Naive thymus-derived CD8-positive, alpha-beta T cell (primary cell): ENCODE data around the gene RDX. TPM values are rescaled to one million over a fixed set of nuclear protein-coding genes. Genes with fewer than 3 reads are reported as not detected.

Source experiments
- ATAC-seq, 2 donors: fragments of 150-1000 bp; cut with Tn5 transposase in 1 of 2; sonication (Bioruptor Pico), chemical (Tn5 transposase) in 1 of 2; 1 replicate in 1 of 2; 2 replicates in 1 of 2; pipeline ENCODE4 v1.10.0; 2021; ENCODE audit warnings: mild to moderate bottlenecking in 2 of 2, moderate library complexity in 2 of 2
- POLR2A ChIA-PET: fragments of 350-600 bp; sonication (Branson Sonifier 250); formaldehyde crosslinking; loops from one replicate; lab custom pipeline; 2021; ENCODE audit warnings: antibody characterized with exemption; lab: Charles Lee
- DNase-seq, 10 donors: peaks; one replicate each; pipeline versions ENCODE4 v3.0.0 to v3.0.0-alpha.2; 2020 to 2022
- H3K27ac Mint-ChIP-seq, 10 donors: one replicate each; pipeline ENCODE4 v1.8.0; 2020 to 2022; ENCODE audit warnings: mild to moderate bottlenecking in 10 of 10, mixed read lengths in 10 of 10, moderate library complexity in 4 of 10, inconsistent platforms in 1 of 10
- H3K27me3 Mint-ChIP-seq, 5 donors: one replicate each; pipeline ENCODE4 v1.8.0; 2021 to 2022; ENCODE audit warnings: mixed read lengths in 5 of 5
- H3K36me3 Mint-ChIP-seq, 3 donors: one replicate each; pipeline ENCODE4 v1.8.0; 2020 to 2022; ENCODE audit warnings: mixed read lengths in 3 of 3, mild to moderate bottlenecking in 2 of 3, inconsistent platforms in 1 of 3
- H3K4me1 Mint-ChIP-seq, 4 donors: one replicate each; pipeline ENCODE4 v1.8.0; 2021 to 2022; ENCODE audit warnings: mixed read lengths in 4 of 4
- H3K4me3 Mint-ChIP-seq, 10 donors: one replicate each; pipeline ENCODE4 v1.8.0; 2020 to 2022; ENCODE audit warnings: mild to moderate bottlenecking in 10 of 10, mixed read lengths in 10 of 10, moderate library complexity in 6 of 10, inconsistent platforms in 1 of 10
- H3K9me3 Mint-ChIP-seq, 9 donors: one replicate each; pipeline ENCODE4 v1.8.0; 2020 to 2022; ENCODE audit warnings: mixed read lengths in 9 of 9, mild to moderate bottlenecking in 3 of 9, inconsistent platforms in 1 of 9, moderate library complexity in 1 of 9
- polyA plus RNA-seq, 3 donors: library from polyadenylated mRNA; unstranded; fragments of 300-500 nt; fragmentation: Illumina TruSeq; gene quantifications; one replicate each; pipeline ENCODE4 v1.2.3, GENCODE V29; 2021
- total RNA-seq, 8 experiments: library from RNA in 2 of 8; stranded (reverse) in 2 of 8; gene quantifications; one replicate each; pipeline ENCODE4 v1.2.3 and lab custom pipeline; 2021 to 2026

RDX gene
- total and polyA plus RNA-seq, 5 experiments from 2014 or later: 1.8 to 14.1 (median 10.8) TPM

- H3K27me3 Mint-ChIP-seq: peaks cover 0 to 7% (median 0%) of the 10 kb centered on the region in 5 donors
- H3K4me3 Mint-ChIP-seq: no peak overlapping the region
- no peaks in the 10 kb centered on the region for H3K4me1 Mint-ChIP-seq
- no peaks in the 10 kb centered on the region for H3K36me3 Mint-ChIP-seq
- ATAC-seq (no peak), DNase-seq (no peak)
- no peaks in the 10 kb centered on the region for H3K9me3 Mint-ChIP-seq
- POLR2A ChIA-PET: no interaction called here
- no peak overlapping the region for H3K27ac Mint-ChIP-seq
Observed at GRCh38 chr11:110165039-110165925, 131.1 kb downstream of the RDX start.

- Mint-ChIP-seq H3K36me3 (no peaks in the 10 kb centered on the region), H3K4me1 (no peaks in the 10 kb centered on the region), H3K4me3 (no peak overlapping the region), H3K27me3 (peaks cover 0 to 5% (median 3%) of the 10 kb centered on the region in 5 donors), H3K27ac (no peak overlapping the region), H3K9me3 (no peaks in the 10 kb centered on the region)
- POLR2A ChIA-PET: no interaction called here
- ATAC-seq (no peak), DNase-seq (no peak)
Observed at GRCh38 chr11:110162216-110162615, 134.2 kb downstream of the RDX start.

- H3K36me3 Mint-ChIP-seq: no peaks in the 10 kb centered on the region
- no peak overlapping the region for H3K4me3 Mint-ChIP-seq
- no peak for DNase-seq
- no peak for ATAC-seq
- H3K27ac Mint-ChIP-seq: no peak overlapping the region
- POLR2A ChIA-PET: no interaction called here
- H3K27me3 Mint-ChIP-seq: peaks cover 0 to 5% (median 3%) of the 10 kb centered on the region in 5 donors
- no peaks in the 10 kb centered on the region for H3K4me1 Mint-ChIP-seq
- H3K9me3 Mint-ChIP-seq: no peaks in the 10 kb centered on the region
Observed at GRCh38 chr11:110161061-110161460, 135.4 kb downstream of the RDX start.

GRCh38 chr11:110160437-110160836 is 136.0 kb downstream of the RDX start:
- Mint-ChIP-seq H3K36me3 (no peaks in the 10 kb centered on the region), H3K27ac (no peak overlapping the region), H3K9me3 (no peaks in the 10 kb centered on the region), H3K27me3 (peaks cover 0 to 4% (median 3%) of the 10 kb centered on the region in 5 donors), H3K4me1 (no peaks in the 10 kb centered on the region), H3K4me3 (no peak overlapping the region)
- POLR2A ChIA-PET: no interaction called here
- DNase-seq: no peak
- no peak for ATAC-seq

- ATAC-seq (no peak), DNase-seq (no peak)
- no peak overlapping the region for H3K27ac Mint-ChIP-seq
- POLR2A ChIA-PET: no interaction called here
- no peaks in the 10 kb centered on the region for H3K36me3 Mint-ChIP-seq
- no peaks in the 10 kb centered on the region for H3K9me3 Mint-ChIP-seq
- H3K27me3 Mint-ChIP-seq: peaks cover 0 to 3% (median 1%) of the 10 kb centered on the region in 5 donors
- H3K4me3 Mint-ChIP-seq: no peak overlapping the region
- H3K4me1 Mint-ChIP-seq: no peaks in the 10 kb centered on the region
Observed at GRCh38 chr11:110160016-110160415, 136.4 kb downstream of the RDX start.

- POLR2A ChIA-PET: no interaction called here
- H3K4me3 Mint-ChIP-seq: no peak overlapping the region
- DNase-seq (no peak), ATAC-seq (no peak)
- H3K27ac Mint-ChIP-seq: no peak overlapping the region
- H3K27me3 Mint-ChIP-seq: peaks cover 0 to 3% (median 1%) of the 10 kb centered on the region in 5 donors
- H3K4me1 Mint-ChIP-seq: no peaks in the 10 kb centered on the region
- no peaks in the 10 kb centered on the region for H3K36me3 Mint-ChIP-seq
- H3K9me3 Mint-ChIP-seq: no peaks in the 10 kb centered on the region
Observed at GRCh38 chr11:110159476-110159875, 136.9 kb downstream of the RDX start.

GRCh38 chr11:110158317-110159200 is 137.9 kb downstream of the RDX start:
- Mint-ChIP-seq H3K27ac (peak overlapping the region in 1 of 10 donors; percentile 1), H3K36me3 (no peaks in the 10 kb centered on the region), H3K4me1 (no peaks in the 10 kb centered on the region), H3K4me3 (no peak overlapping the region), H3K9me3 (no peaks in the 10 kb centered on the region), H3K27me3 (peaks cover 0 to 6% (median 3%) of the 10 kb centered on the region in 5 donors)
- POLR2A ChIA-PET: no interaction called here
- no peak for DNase-seq
- no peak for ATAC-seq

- POLR2A ChIA-PET: no interaction called here
- no peak overlapping the region for H3K27ac Mint-ChIP-seq
- DNase-seq (no peak), ATAC-seq (no peak)
- no peaks in the 10 kb centered on the region for H3K9me3 Mint-ChIP-seq
- peaks cover 0 to 7% (median 4%) of the 10 kb centered on the region in 5 donors for H3K27me3 Mint-ChIP-seq
- no peaks in the 10 kb centered on the region for H3K4me1 Mint-ChIP-seq
- H3K36me3 Mint-ChIP-seq: no peaks in the 10 kb centered on the region
- H3K4me3 Mint-ChIP-seq: no peak overlapping the region
Observed at GRCh38 chr11:110156503-110156902, 139.9 kb downstream of the RDX start.

- POLR2A ChIA-PET: no interaction called here
- ATAC-seq: no peak
Observed at GRCh38 chr11:110153474-110153873, 142.9 kb downstream of the RDX start.

GRCh38 chr11:110152199-110152598 is 144.2 kb downstream of the RDX start:
- ATAC-seq (no peak), DNase-seq (no peak)
- H3K27ac Mint-ChIP-seq: no peak overlapping the region
- H3K36me3 Mint-ChIP-seq: no peaks in the 10 kb centered on the region
- peaks cover 0 to 4% (median 3%) of the 10 kb centered on the region in 5 donors for H3K27me3 Mint-ChIP-seq
- H3K4me1 Mint-ChIP-seq: no peaks in the 10 kb centered on the region
- H3K4me3 Mint-ChIP-seq: no peak overlapping the region
- no peaks in the 10 kb centered on the region for H3K9me3 Mint-ChIP-seq
- POLR2A ChIA-PET: no interaction called here

More at GRCh38 chr11:110153474-110153873, 142.9 kb downstream of the RDX start:
- H3K27me3 Mint-ChIP-seq: peaks cover 0 to 5% (median 3%) of the 10 kb centered on the region in 5 donors
- no peak for DNase-seq
- no peaks in the 10 kb centered on the region for H3K36me3 Mint-ChIP-seq
- no peak overlapping the region for H3K4me3 Mint-ChIP-seq
- no peaks in the 10 kb centered on the region for H3K4me1 Mint-ChIP-seq
- H3K27ac Mint-ChIP-seq: no peak overlapping the region
- no peaks in the 10 kb centered on the region for H3K9me3 Mint-ChIP-seq

- Mint-ChIP-seq H3K4me1 (no peaks in the 10 kb centered on the region), H3K4me3 (no peak overlapping the region), H3K36me3 (no peaks in the 10 kb centered on the region), H3K27me3 (peaks cover 4 to 19% (median 8%) of the 10 kb centered on the region in 5 donors), H3K9me3 (no peaks in the 10 kb centered on the region), H3K27ac (no peak overlapping the region)
- no peak for ATAC-seq
- POLR2A ChIA-PET: no interaction called here
- DNase-seq: no peak
Observed at GRCh38 chr11:110148775-110149744, 147.4 kb downstream of the RDX start.
